GM19455 (cell line): Measurements from ENCODE around the gene MALAT1.
"Not testable (repeated sequence)": the region's sequence is repeated elsewhere in the genome, so short reads cannot be mapped to it uniquely, and the experiment has no call there.

Experiments used
- ATAC-seq: cut with Tn5 transposase; IDR thresholded peaks from one replicate; pipeline ENCODE4 v1.9.1; 2021; ENCODE audit not compliant: unreplicated experiment

Gene MALAT1

GRCh38 chr11:65498977-65499712 is at the start of gene MALAT1:
MALAT1 (plus strand) TSS chr11:65499045.
- ATAC-seq: no peak

- ATAC-seq: not testable (repeated sequence)
Measured at GRCh38 chr11:65451301-65451700, 47.5 kb upstream of the MALAT1 start.

GRCh38 chr11:65452259-65452658 is 46.6 kb upstream of the MALAT1 start:
- ATAC-seq: not testable (repeated sequence)

- ATAC-seq: no peak
Measured at GRCh38 chr11:65452806-65453490, 45.9 kb upstream of the MALAT1 start.

- ATAC-seq: no peak
Measured at GRCh38 chr11:65454311-65454695, 44.5 kb upstream of the MALAT1 start.

GRCh38 chr11:65454696-65455456 is 44.0 kb upstream of the MALAT1 start:
- ATAC-seq: peak; percentile 86

- ATAC-seq: no peak
Measured at GRCh38 chr11:65456418-65456817, 42.4 kb upstream of the MALAT1 start.

GRCh38 chr11:65459552-65459951 is 39.3 kb upstream of the MALAT1 start:
- ATAC-seq: no peak

GRCh38 chr11:65465471-65465870 is 33.4 kb upstream of the MALAT1 start:
- not testable (repeated sequence) for ATAC-seq

GRCh38 chr11:65467306-65467705 is 31.5 kb upstream of the MALAT1 start:
- not testable (repeated sequence) for ATAC-seq

- no peak for ATAC-seq
Measured at GRCh38 chr11:65468874-65469333, 29.9 kb upstream of the MALAT1 start.

- ATAC-seq: no peak
Measured at GRCh38 chr11:65470433-65471049, 28.3 kb upstream of the MALAT1 start.

- no peak for ATAC-seq
Measured at GRCh38 chr11:65471447-65471891, 27.4 kb upstream of the MALAT1 start.

GRCh38 chr11:65472588-65473277 is 26.1 kb upstream of the MALAT1 start:
- not testable (repeated sequence) for ATAC-seq

GRCh38 chr11:65473278-65473860 is 25.5 kb upstream of the MALAT1 start:
- no peak for ATAC-seq

GRCh38 chr11:65474864-65475263 is 24.0 kb upstream of the MALAT1 start:
- no peak for ATAC-seq

GRCh38 chr11:65476632-65477148 is 22.2 kb upstream of the MALAT1 start:
- peak; percentile 19 for ATAC-seq

- peak; percentile 85 for ATAC-seq
Measured at GRCh38 chr11:65477149-65477965, 21.5 kb upstream of the MALAT1 start.
